Heart right ventricle (tissue), 16 donors: ENCODE data around the gene TRMT61B. TPM values are rescaled to one million over a fixed set of nuclear protein-coding genes. Genes with fewer than 3 reads are reported as not detected.

ENCODE experiments used
- ATAC-seq, 8 donors: fragments of 200-7000 bp; cut with Tn5 transposase; one replicate each; pipeline ENCODE4 v1.9.1; 2020; ENCODE audit warnings: mild to moderate bottlenecking in 8 of 8, moderate library complexity in 8 of 8, moderate number of reproducible peaks in 1 of 8
- DNase-seq, 2 donors: peaks; one replicate each; pipeline ENCODE4 v3.0.0-alpha.2; 2020
- H3K27ac ChIP-seq, 10 donors: fragments of 200-600 bp; sonication (generic) in 2 of 10; one replicate each; pipeline versions ENCODE4 v1.5.0 to v1.8.0; 2020 to 2022; ENCODE audit warnings: mild to moderate bottlenecking in 3 of 10
- H3K27me3 ChIP-seq, 7 donors: fragments of 200-600 bp; one replicate each; pipeline ENCODE4 v1.8.0; 2021 to 2022; ENCODE audit warnings: mild to moderate bottlenecking in 2 of 7
- H3K36me3 ChIP-seq, 9 donors: fragments of 200-600 bp; sonication (generic) in 1 of 9; one replicate each; pipeline versions ENCODE4 v1.5.0 to v1.8.0; 2020 to 2022; ENCODE audit warnings: mild to moderate bottlenecking in 2 of 9
- H3K4me1 ChIP-seq, 9 donors: fragments of 200-600 bp; sonication (generic) in 1 of 9; one replicate each; pipeline versions ENCODE4 v1.5.0 to v1.8.0; 2020 to 2022; ENCODE audit warnings: mild to moderate bottlenecking in 4 of 9
- H3K4me3 ChIP-seq, 10 donors: fragments of 200-600 bp; sonication (generic) in 2 of 10; one replicate each; pipeline versions ENCODE4 v1.5.0 to v1.8.0; 2020 to 2022; ENCODE audit warnings: mild to moderate bottlenecking in 7 of 10, moderate library complexity in 2 of 10
- H3K9me3 ChIP-seq, 11 donors: fragments of 200-600 bp in 10 of 11; sonication (generic) in 2 of 11; one replicate each; pipeline versions ENCODE4 v1.5.0 to v1.8.0; 2013 to 2022; ENCODE audit warnings: mild to moderate bottlenecking in 2 of 11, control low read depth in 1 of 11, moderate library complexity in 1 of 11
- CTCF ChIP-seq, 9 donors: fragments of 200-600 bp; sonication (generic) in 2 of 9; IDR thresholded peaks; one replicate each; pipeline versions ENCODE4 v1.5.0 to v1.8.0; 2021 to 2022; ENCODE audit warnings: antibody characterized with exemption in 9 of 9, mild to moderate bottlenecking in 5 of 9, moderate library complexity in 1 of 9
- WGBS, 2 donors: extraction: QIAGEN DNeasy Blood & Tissue Kit; methylation state at CpG; one replicate each; pipeline ENCODE4 v1.1.7; 2013; ENCODE audit warnings: inconsistent platforms in 1 of 2; 5-methylcytosine and 5-hydroxymethylcytosine counted together
- intact Hi-C, 10 donors: fragments of 100-400 bp; cut with DNase I; formaldehyde crosslinking; loops; one replicate each; pipeline versions ENCODE4 v1.11.1 to v1.14.2; 2022
- polyA plus RNA-seq, 2 donors: library from polyadenylated mRNA; stranded (reverse); fragments of 200-250 nt; gene quantifications; one replicate each; pipeline ENCODE4 v1.2.3, GENCODE V29; 2013
- total RNA-seq, 10 donors: library from RNA; stranded (reverse); fragmentation: NEBNext Ultra II Directional in 3 of 10; extraction: Animal tissue kit (Norgen Biotek cat#: 25700) in 3 of 10; gene quantifications; one replicate each; pipeline versions ENCODE4 v1.2.1 to v1.2.4, GENCODE V29; 2021 to 2023
- donor health status: Arrhythmogenic right ventricular cardiomyopathy.
- donor health status: ischemic (EF 13 %, LVEDD 7.1; RV severe dilation, severe dysfunction).
- donor health status: healthy with polysubstance abuse.
- donor health status: DM: no; HTN: yes; CAD: no.
- donor health status: DM: no; HTN: no; CAD: no.
- donor health status: ischemic (EF 25% LVEDD 6.9; RV normal size, moderate dysfunction).
- donor health status: ischemic (EF 25% LVEDD 5.7; RV mildly dilated, moderate dysfunction).
- donor health status: healthy.
- donor health status: DM: yes; HTN: yes; CAD: no.
- donor health status: Ischemic cardiomyopathy.
- donor health status: ischemic (EF 35%, LVEDD 5.7; RV mildly dilated, moderate dysfunction).
- donor health status: nonischemic (EF 11% LVEDD 7.7; RV severe dilation, severe dysfunction).
- donor health status: DM: yes; HTN: yes; CAD: no.
- donor health status: PGD.
- donor health status: ischemic (EF 29% LVEDD 5.4; RV normal size, mild dysfunction).
- donor health status: nonischemic (EF 23%, LVEDD 6.1; RV moderate dilation, normal function).

Gene TRMT61B
- total and polyA plus RNA-seq, 12 donors, result 13.5 to 54.1 (median 17.5) TPM

DNA sequence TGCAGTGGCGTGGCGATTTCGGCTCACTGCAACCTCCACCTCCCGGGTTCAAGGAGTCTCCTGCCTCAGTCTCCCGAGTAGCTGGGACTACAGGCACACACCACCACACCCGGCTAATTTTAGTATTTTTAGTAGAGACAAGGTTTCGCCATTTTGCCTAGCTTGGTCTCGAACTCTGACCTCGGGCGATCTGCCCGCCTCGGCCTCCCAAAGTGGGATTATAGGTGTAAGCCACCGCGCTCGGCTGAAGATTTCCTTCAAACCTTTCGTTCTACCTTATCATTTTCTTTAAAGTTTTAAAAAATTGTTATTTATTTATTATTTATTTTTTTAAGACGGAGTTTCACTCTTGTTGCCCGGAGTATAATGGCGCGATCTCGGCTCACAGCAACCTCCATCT is 23.4 kb upstream of the TRMT61B start:
- no peak for DNase-seq
- H3K4me3 ChIP-seq, result peak overlapping the region in 1 of 10 donors; percentile 95
- H3K27ac ChIP-seq, result no peak overlapping the region
- ATAC-seq, result no peak
- H3K9me3 ChIP-seq, result no peaks in the 10 kb centered on the region
- intact Hi-C loops, result no loop called here
- no peaks in the 10 kb centered on the region for H3K36me3 ChIP-seq
- no peak for TF ChIP-seq CTCF (IDR thresholded peaks at IDR 0.05)
- 89 to 93% methylated on average over 21 of the region's 21 CpGs for WGBS, 2 donors
- no peaks in the 10 kb centered on the region for H3K27me3 ChIP-seq
- peaks cover 0 to 36% (median 29%) of the 10 kb centered on the region in 9 donors for H3K4me1 ChIP-seq

- intact Hi-C loops, result no loop called here
- no peak overlapping the region for H3K27ac ChIP-seq
- H3K36me3 ChIP-seq, result no peaks in the 10 kb centered on the region
- no peak for DNase-seq
- no peaks in the 10 kb centered on the region for H3K4me1 ChIP-seq
- no peak for ATAC-seq
- H3K9me3 ChIP-seq, result no peaks in the 10 kb centered on the region
- H3K4me3 ChIP-seq, result no peak overlapping the region
- 83 to 95% methylated on average over 1 of the region's 1 CpG for WGBS, 2 donors
- H3K27me3 ChIP-seq, result peaks cover 0 to 30% (median 20%) of the 10 kb centered on the region in 7 donors
- TF ChIP-seq CTCF (IDR thresholded peaks at IDR 0.05), result no peak
Measured at GRCh38 chr2:28880193-28880592, 10.1 kb upstream of the TRMT61B start.

GRCh38 chr2:28871620-28872019 is 1.5 kb upstream of the TRMT61B start:
- Histone ChIP-seq H3K36me3 (peaks cover 0 to 9% (median 0%) of the 10 kb centered on the region in 9 donors), H3K27ac (no peak overlapping the region), H3K4me1 (peaks cover 5 to 37% (median 30%) of the 10 kb centered on the region in 9 donors), H3K4me3 (no peak overlapping the region), H3K9me3 (no peaks in the 10 kb centered on the region), H3K27me3 (peaks cover 0 to 15% (median 8%) of the 10 kb centered on the region in 7 donors)
- 79 to 80% methylated on average over 3 of the region's 3 CpGs for WGBS, 2 donors
- no peak for DNase-seq
- intact Hi-C loops, result loop anchor here in 1 of 10 donors (2.0 kb wide), 1 partner anchor 23 kb away; the partner anchor contains the start of gene WDR43
- no peak for TF ChIP-seq CTCF (IDR thresholded peaks at IDR 0.05)
- no peak for ATAC-seq

GRCh38 chr2:28869494-28870145 is 489 bp downstream of the TRMT61B start:
- peak overlapping the region in 9 of 10 donors; percentile 62 to 88 (median 80) for H3K27ac ChIP-seq
- no peaks in the 10 kb centered on the region for H3K27me3 ChIP-seq
- peaks cover 0 to 21% (median 0%) of the 10 kb centered on the region in 9 donors for H3K36me3 ChIP-seq
- no peaks in the 10 kb centered on the region for H3K9me3 ChIP-seq
- ATAC-seq (peak in 5 of 8 donors; percentile 14 to 55 (median 38)), DNase-seq (peak in 1 of 2 donors; percentile 7)
- peaks cover 5 to 41% (median 30%) of the 10 kb centered on the region in 9 donors for H3K4me1 ChIP-seq
- H3K4me3 ChIP-seq, result peak overlapping the region; percentile 54 to 98 (median 94)
- intact Hi-C loops, result loop anchor here in 2 of 10 donors (1.0 to 2.0 kb wide), 2 partner anchors 25 kb away; partner anchors contain the start of gene WDR43 (in 2 of the 2)
- 0 to 1% methylated on average over 29 of the region's 29 CpGs for WGBS, 2 donors
- no peak for TF ChIP-seq CTCF (IDR thresholded peaks at IDR 0.05)
